Suprapubic skin (tissue), 4 donors: Measurements from ENCODE around the gene TPPP2. TPM values are rescaled to one million over a fixed set of nuclear protein-coding genes. Genes with fewer than 3 reads are reported as not detected.

ENCODE experiments used
- DNase-seq, 2 donors: peaks; one replicate each; pipeline ENCODE4 v3.0.0-alpha.2; 2019; ENCODE audit warnings: low spot score in 2 of 2
- H3K27ac ChIP-seq: fragments of 200-600 bp; sonication (generic); one replicate; pipeline ENCODE4 v1.5.1; 2019
- H3K27me3 ChIP-seq: fragments of 200-600 bp; sonication (generic); one replicate; pipeline ENCODE4 v1.5.1; 2019
- H3K36me3 ChIP-seq: fragments of 200-600 bp; sonication (generic); one replicate; pipeline ENCODE4 v1.5.1; 2019
- H3K4me1 ChIP-seq: fragments of 200-600 bp; sonication (generic); one replicate; pipeline ENCODE4 v1.5.1; 2019
- H3K4me3 ChIP-seq: fragments of 200-600 bp; sonication (generic); one replicate; pipeline ENCODE4 v1.5.1; 2019; ENCODE audit warnings: mild to moderate bottlenecking
- H3K9me3 ChIP-seq: fragments of 200-600 bp; sonication (generic); one replicate; pipeline ENCODE4 v1.5.1; 2019
- EP300 ChIP-seq: sonication (generic); formaldehyde crosslinking; IDR thresholded peaks from one replicate; pipeline ENCODE4 v1.6.1; 2017; ENCODE audit warnings: antibody characterized with exemption
- POLR2A ChIP-seq, 2 donors: fragments of 450-650 bp; IDR thresholded peaks; one replicate each; pipeline ENCODE4 v1.6.1; 2017; ENCODE audit warnings: antibody characterized with exemption in 2 of 2, mild to moderate bottlenecking in 2 of 2, moderate library complexity in 2 of 2
- POLR2AphosphoS5 ChIP-seq, 3 donors: sonication (generic); formaldehyde crosslinking; IDR thresholded peaks; one replicate each; pipeline ENCODE4 v1.6.1; 2017; ENCODE audit warnings: antibody characterized with exemption in 3 of 3
- WGBS: methylation state at CpG from one replicate; pipeline ENCODE4 v1.1.5; 2018; 5-methylcytosine and 5-hydroxymethylcytosine counted together
- total RNA-seq, 4 donors: library from RNA; depleted of rRNA; stranded (reverse); fragments of >200 nt; gene quantifications; one replicate each; pipeline ENCODE4 v1.1.0, GENCODE V29; 2016
- TF ChIP-seq, protein P1 (sequence below), 2 donors: fragments of 200-600 bp in 1 of 2; fragments of 450-650 bp in 1 of 2; sonication (generic) in 1 of 2; IDR thresholded peaks; one replicate each; pipeline ENCODE4 v1.5.1; 2016 to 2019; ENCODE audit warnings: antibody characterized with exemption in 2 of 2, mild to moderate bottlenecking in 1 of 2, moderate library complexity in 1 of 2

TPPP2 gene
- total RNA-seq, 4 donors from 2014 or later = not detected

DNA sequence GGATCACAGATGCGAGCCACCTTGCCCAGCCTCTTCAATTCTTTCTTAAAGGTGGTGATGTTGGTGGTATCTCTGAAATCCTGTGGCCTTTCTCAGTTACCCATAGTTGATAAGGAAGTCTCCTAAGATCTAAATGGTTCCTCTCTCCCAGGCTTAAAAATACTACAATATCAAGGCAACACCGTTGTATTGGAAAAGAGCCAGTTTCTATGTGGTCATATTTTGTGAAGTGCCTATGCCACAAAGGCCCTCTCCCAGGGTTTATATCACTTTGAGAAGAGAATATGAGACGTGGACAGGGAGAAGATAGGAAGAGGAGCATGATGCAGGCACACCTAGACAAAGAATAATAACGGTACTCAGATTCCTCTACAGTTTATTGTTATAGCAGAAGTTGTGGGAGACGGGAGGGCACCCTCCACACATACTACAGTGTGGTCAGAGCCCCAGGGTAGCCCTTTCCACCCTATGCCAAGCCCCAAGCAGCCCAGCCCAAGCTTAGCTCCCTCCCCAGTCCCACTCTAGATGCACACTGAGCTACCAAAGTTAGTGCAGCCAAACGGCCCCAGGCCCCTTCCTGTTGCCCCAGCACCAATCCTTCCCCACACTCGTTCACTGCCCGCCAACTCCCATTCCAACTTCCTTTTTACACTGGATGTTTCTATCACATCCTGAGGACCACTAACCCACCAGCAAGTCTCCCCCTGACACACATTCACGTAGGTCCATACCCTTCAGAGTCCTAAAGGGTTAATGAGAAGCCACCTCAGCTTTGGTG, 13.4 kb upstream of the TPPP2 start:
- Histone ChIP-seq H3K4me1 (peaks cover 17% of the 10 kb centered on the region), H3K9me3 (no peaks in the 10 kb centered on the region), H3K4me3 (no peak overlapping the region), H3K27me3 (no peaks in the 10 kb centered on the region), H3K27ac (no peak overlapping the region), H3K36me3 (peaks cover 47% of the 10 kb centered on the region)
- DNase-seq = peak in 1 of 2 donors; percentile 74
- TF ChIP-seq, protein P1, sequence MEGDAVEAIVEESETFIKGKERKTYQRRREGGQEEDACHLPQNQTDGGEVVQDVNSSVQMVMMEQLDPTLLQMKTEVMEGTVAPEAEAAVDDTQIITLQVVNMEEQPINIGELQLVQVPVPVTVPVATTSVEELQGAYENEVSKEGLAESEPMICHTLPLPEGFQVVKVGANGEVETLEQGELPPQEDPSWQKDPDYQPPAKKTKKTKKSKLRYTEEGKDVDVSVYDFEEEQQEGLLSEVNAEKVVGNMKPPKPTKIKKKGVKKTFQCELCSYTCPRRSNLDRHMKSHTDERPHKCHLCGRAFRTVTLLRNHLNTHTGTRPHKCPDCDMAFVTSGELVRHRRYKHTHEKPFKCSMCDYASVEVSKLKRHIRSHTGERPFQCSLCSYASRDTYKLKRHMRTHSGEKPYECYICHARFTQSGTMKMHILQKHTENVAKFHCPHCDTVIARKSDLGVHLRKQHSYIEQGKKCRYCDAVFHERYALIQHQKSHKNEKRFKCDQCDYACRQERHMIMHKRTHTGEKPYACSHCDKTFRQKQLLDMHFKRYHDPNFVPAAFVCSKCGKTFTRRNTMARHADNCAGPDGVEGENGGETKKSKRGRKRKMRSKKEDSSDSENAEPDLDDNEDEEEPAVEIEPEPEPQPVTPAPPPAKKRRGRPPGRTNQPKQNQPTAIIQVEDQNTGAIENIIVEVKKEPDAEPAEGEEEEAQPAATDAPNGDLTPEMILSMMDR (IDR thresholded peaks at IDR 0.05) = no peak
- TF ChIP-seq EP300 = no peak
- no peak for TF ChIP-seq POLR2AphosphoS5 (IDR thresholded peaks at IDR 0.05)
- TF ChIP-seq POLR2A (IDR thresholded peaks at IDR 0.05) = no peak
- 60% methylated on average over 9 of the region's 9 CpGs for WGBS

DNA sequence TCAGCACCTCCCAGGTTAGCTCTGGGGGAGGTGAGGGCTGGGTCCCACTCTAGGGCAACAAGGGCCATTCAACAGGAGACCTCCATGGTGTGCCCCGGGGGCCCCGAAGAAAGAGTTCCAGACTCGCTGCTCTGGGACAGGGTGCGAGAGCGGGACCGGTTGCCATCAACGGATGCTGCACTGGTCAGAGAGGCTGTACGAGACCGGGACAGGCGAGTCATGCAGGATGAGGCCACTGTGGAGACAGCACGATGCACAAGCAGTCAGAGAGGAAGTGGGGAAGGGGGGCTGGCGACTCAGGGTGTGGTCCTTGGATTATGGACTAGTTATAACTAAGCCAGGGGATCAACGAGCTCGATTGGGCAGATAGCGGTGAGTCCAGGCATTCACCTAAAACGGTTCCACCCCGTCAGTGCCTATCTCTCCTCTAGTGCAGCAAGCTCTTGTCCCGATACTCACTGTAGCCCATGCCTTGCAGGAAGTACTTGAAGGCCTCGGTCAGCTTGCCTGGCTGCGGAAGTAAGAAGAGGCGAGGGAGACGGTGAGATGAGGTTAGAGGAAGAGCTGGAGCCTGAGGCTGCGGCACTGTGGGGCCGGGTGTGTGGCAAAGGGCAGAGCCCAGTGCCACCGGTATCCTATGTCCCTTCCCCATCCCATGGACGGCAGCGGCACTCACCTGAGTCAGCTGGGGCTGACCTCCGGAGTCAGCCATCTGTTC, 12.3 kb upstream of the TPPP2 start:
- TF ChIP-seq POLR2AphosphoS5 (IDR thresholded peaks at IDR 0.05) (no peak), POLR2A (IDR thresholded peaks at IDR 0.05) (no peak), EP300 (no peak)
- TF ChIP-seq, protein P1 (IDR thresholded peaks at IDR 0.05) = no peak
- DNase-seq = peak in 1 of 2 donors; percentile 71
- WGBS = 75% methylated on average over 28 of the region's 28 CpGs
- Histone ChIP-seq H3K4me3 (no peak overlapping the region), H3K36me3 (peaks cover 50% of the 10 kb centered on the region), H3K4me1 (peaks cover 27% of the 10 kb centered on the region), H3K27me3 (no peaks in the 10 kb centered on the region), H3K27ac (no peak overlapping the region), H3K9me3 (no peaks in the 10 kb centered on the region)

DNA sequence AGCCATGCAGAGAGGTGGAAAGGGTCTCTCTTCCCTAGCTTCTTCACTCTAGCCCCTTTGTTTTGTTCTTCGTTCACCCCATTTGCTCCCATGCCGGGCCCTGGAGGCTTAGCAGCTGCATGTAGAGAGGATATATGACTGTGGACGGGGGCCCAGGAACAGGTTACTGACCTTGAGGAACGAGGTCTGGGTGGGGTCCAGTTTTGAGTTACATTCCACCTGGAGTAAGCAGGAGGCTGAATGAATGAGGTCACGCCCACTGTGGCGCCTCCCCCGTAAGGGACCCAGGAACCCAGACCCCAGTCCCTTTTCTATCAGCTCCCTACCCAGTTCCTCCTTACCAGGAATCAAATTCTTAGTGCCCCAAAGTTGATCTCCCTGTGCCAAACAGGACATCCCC, 11.7 kb upstream of the TPPP2 start:
- Histone ChIP-seq H3K9me3 (no peaks in the 10 kb centered on the region), H3K4me3 (no peak overlapping the region), H3K27ac (no peak overlapping the region), H3K27me3 (no peaks in the 10 kb centered on the region), H3K4me1 (peaks cover 33% of the 10 kb centered on the region), H3K36me3 (peaks cover 50% of the 10 kb centered on the region)
- TF ChIP-seq POLR2A (IDR thresholded peaks at IDR 0.05) = no peak
- no peak for TF ChIP-seq EP300
- TF ChIP-seq, protein P1 (IDR thresholded peaks at IDR 0.05) = no peak
- no peak for TF ChIP-seq POLR2AphosphoS5 (IDR thresholded peaks at IDR 0.05)
- 76% methylated on average over 7 of the region's 7 CpGs for WGBS
- DNase-seq = peak in 1 of 2 donors; percentile 53

DNA sequence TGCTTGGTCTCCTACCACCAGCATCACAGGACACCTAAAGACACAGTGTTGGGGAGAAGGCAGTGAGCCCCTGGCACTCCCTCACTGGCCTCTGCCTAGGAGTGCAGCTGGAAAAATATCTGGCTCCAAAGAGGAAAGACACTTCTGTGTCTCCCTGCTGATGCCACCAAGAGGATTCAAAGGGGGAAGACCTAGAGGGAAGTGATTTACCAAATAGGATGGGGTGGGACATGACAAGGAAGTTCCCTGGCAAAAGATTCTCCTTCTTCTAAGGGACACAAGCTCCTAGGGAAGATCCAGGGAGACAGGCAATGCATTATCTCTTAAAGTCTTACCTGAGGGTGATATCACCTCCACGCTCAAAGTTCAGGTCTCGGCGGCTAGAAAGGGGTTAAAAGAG, 11.2 kb upstream of the TPPP2 start:
- Histone ChIP-seq H3K4me1 (peaks cover 38% of the 10 kb centered on the region), H3K27ac (no peak overlapping the region), H3K36me3 (peaks cover 50% of the 10 kb centered on the region), H3K27me3 (no peaks in the 10 kb centered on the region), H3K4me3 (no peak overlapping the region), H3K9me3 (no peaks in the 10 kb centered on the region)
- DNase-seq = peak in 1 of 2 donors; percentile 12
- WGBS = 90% methylated on average over 3 of the region's 3 CpGs
- TF ChIP-seq EP300 = no peak

DNA sequence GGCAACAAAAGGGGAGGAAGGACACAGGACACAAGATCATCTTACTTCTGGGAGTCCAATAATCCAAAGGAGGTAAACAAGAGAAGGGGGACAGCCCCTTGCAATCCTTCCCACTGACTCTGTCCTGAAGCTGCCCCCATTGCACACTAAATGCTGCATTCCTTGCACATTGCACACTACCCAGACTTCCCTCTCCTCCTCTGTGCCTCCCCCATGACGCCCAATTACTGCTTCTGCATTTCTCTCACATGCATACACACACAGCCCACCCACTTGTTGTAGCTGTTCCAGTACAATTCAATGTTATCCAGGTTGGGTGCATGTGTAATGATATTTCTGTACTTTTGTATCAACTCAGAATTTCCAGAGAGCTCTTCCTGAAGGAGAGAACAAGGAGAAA, 10.7 kb upstream of the TPPP2 start:
- peaks cover 50% of the 10 kb centered on the region for H3K36me3 ChIP-seq
- H3K9me3 ChIP-seq = no peaks in the 10 kb centered on the region
- DNase-seq = peak in 1 of 2 donors; percentile 40
- WGBS = 61% methylated on average over 1 of the region's 1 CpG
- peaks cover 44% of the 10 kb centered on the region for H3K4me1 ChIP-seq
- H3K27me3 ChIP-seq = no peaks in the 10 kb centered on the region
- H3K4me3 ChIP-seq = no peak overlapping the region
- H3K27ac ChIP-seq = no peak overlapping the region
- TF ChIP-seq POLR2AphosphoS5 (IDR thresholded peaks at IDR 0.05) = no peak
- TF ChIP-seq, protein P1 (IDR thresholded peaks at IDR 0.05) = no peak
- no peak for TF ChIP-seq EP300
- no peak for TF ChIP-seq POLR2A (IDR thresholded peaks at IDR 0.05)
